K562 (cell line): ENCODE measurements around the gene TCF20. TPM values are rescaled to one million over a fixed set of nuclear protein-coding genes. Genes with fewer than 3 reads are reported as not detected.
A peak's percentile ranks its signal among the peaks of the same experiment; 100 is the strongest.

Source experiments
- ATAC-seq: fragments of 200-7000 bp; cut with Tn5 transposase; 3 replicates; pipeline ENCODE4 v1.9.1; 2020; ENCODE audit warnings: moderate library complexity
- BruUV-seq: library from RNA; stranded (reverse); fragments of 400-500 nt; replicated peaks from 2 replicates; lab custom pipeline; 2021; lab: Mats Ljungman, UMichigan
- CTCF ChIA-PET: fragments of 300-600 bp; formaldehyde crosslinking; extraction: SDS; loops from one replicate; lab custom pipeline; 2021; ENCODE audit warnings: low intra/inter-chr PET ratio; lab: Yijun Ruan, JAX
- POLR2A ChIA-PET: fragments of 300-600, 350-650 bp; sonication (Branson Sonifier 250); formaldehyde crosslinking; extraction: SDS; loops from one replicate; lab custom pipeline; 2021; ENCODE audit warnings: antibody characterized with exemption, inconsistent platforms; lab: Yijun Ruan, JAX
- DNase-seq, 4 experiments: peaks; one replicate each; pipeline versions ENCODE4 v3.0.0 to v3.0.0-alpha.2; 2011 to 2018; ENCODE audit warnings: low spot score in 3 of 4, mixed read lengths in 3 of 4; ENCODE audit errors: extremely low read depth in 1 of 4
- FAIRE-seq: peaks from 2 replicates; lab custom pipeline; 2011; peaks lifted over from hg19 to GRCh38; lab: Jason Lieb, UNC
- H2AFZ ChIP-seq: 2 replicates; pipeline ENCODE4 v1.6.0; 2011; ENCODE audit warnings: low read depth, low read length, control low read depth, inconsistent platforms
- H3K27ac ChIP-seq: fragments of 200-600 bp; 3 replicates; pipeline ENCODE4 v1.8.0; 2011; ENCODE audit warnings: low read depth, mild to moderate bottlenecking, control low read depth, inconsistent platforms, low read length, moderate library complexity, mixed read lengths; ENCODE audit errors: extremely low read depth
- H3K27me3 ChIP-seq, 2 experiments: fragments of 300-600 bp in 1 of 2; 2 replicates in 1 of 2; 3 replicates in 1 of 2; pipeline versions ENCODE4 v1.6.0 to v1.8.0; 2011; ENCODE audit warnings: inconsistent platforms in 2 of 2, low read length in 2 of 2, mild to moderate bottlenecking in 1 of 2, mixed read lengths in 1 of 2, moderate library complexity in 1 of 2; ENCODE audit not compliant: control insufficient read depth in 2 of 2, insufficient read depth in 2 of 2
- H3K36me3 ChIP-seq: fragments of 300-600 bp; 3 replicates; pipeline ENCODE4 v1.8.0; 2011; ENCODE audit warnings: mild to moderate bottlenecking, low read length, inconsistent platforms; ENCODE audit not compliant: control insufficient read depth, insufficient read depth
- H3K4me1 ChIP-seq, 2 experiments: fragments of 200-600 bp in 1 of 2; replicated peaks in 1 of 2; 2 replicates in 1 of 2; 3 replicates in 1 of 2; pipeline versions ENCODE4 v1.5.1 to v1.8.0; 2011; ENCODE audit warnings: inconsistent platforms in 2 of 2, low read length in 2 of 2, mild to moderate bottlenecking in 1 of 2, mixed read lengths in 1 of 2, moderate library complexity in 1 of 2; ENCODE audit not compliant: control insufficient read depth in 2 of 2, insufficient read depth in 2 of 2
- H3K4me2 ChIP-seq: 2 replicates; pipeline ENCODE4 v1.6.1; 2011; ENCODE audit warnings: low read length, control low read depth, inconsistent platforms, mixed read lengths; ENCODE audit not compliant: insufficient read depth
- H3K4me3 ChIP-seq: fragments of 200-600 bp; sonication (generic), shearing (Covaris generic); 2 replicates; pipeline ENCODE4 v1.5.1; 2016; ENCODE audit warnings: control low read depth, inconsistent platforms
- H3K79me2 ChIP-seq: fragments of 200-600 bp; 3 replicates; pipeline ENCODE4 v1.8.0; 2011; ENCODE audit warnings: low read length, inconsistent platforms; ENCODE audit not compliant: control insufficient read depth, insufficient read depth
- H3K9ac ChIP-seq, 2 experiments: 2 replicates each; pipeline versions ENCODE4 v1.6.0 to v1.6.1; 2011; ENCODE audit warnings: low read depth in 2 of 2, low read length in 2 of 2, control low read depth in 1 of 2, inconsistent platforms in 1 of 2, mild to moderate bottlenecking in 1 of 2, mixed read lengths in 1 of 2; ENCODE audit not compliant: insufficient read depth in 1 of 2
- H3K9me1 ChIP-seq: one replicate; pipeline ENCODE4 v1.6.0; 2011; ENCODE audit warnings: inconsistent platforms, mild to moderate bottlenecking, low read length, moderate library complexity; ENCODE audit not compliant: control insufficient read depth, insufficient read depth
- H3K9me3 ChIP-seq: replicated peaks from 2 replicates; pipeline ENCODE4 v1.5.1; 2011; ENCODE audit warnings: low read depth, low read length, inconsistent platforms; ENCODE audit not compliant: control insufficient read depth, insufficient read depth
- H4K20me1 ChIP-seq: replicated peaks from 2 replicates; pipeline ENCODE4 v1.6.1; 2011; ENCODE audit warnings: low read length, inconsistent platforms, mixed read lengths; ENCODE audit not compliant: control insufficient read depth, insufficient read depth
- C11orf30 ChIP-seq: fragments of 450-650 bp; IDR thresholded peaks from 2 replicates; pipeline ENCODE4 v1.6.1; 2016; ENCODE audit warnings: low read depth, mild to moderate bottlenecking
- CXXC5 ChIP-seq: fragments of 250-450 bp; sonication (Bioruptor Pico); IDR thresholded peaks from 2 replicates; pipeline ENCODE4 v1.8.0; 2022; ENCODE audit warnings: inconsistent platforms, mild to moderate bottlenecking, moderate library complexity
- FOXP4 ChIP-seq: sonication (generic); formaldehyde crosslinking; IDR thresholded peaks from 2 replicates; pipeline ENCODE4 v1.8.0; 2022; ENCODE audit warnings: mild to moderate bottlenecking, missing genetic modification reagents, borderline replicate concordance
- MIER1 ChIP-seq: fragments of 450-650 bp; IDR thresholded peaks from 2 replicates; pipeline ENCODE4 v1.6.1; 2016; ENCODE audit warnings: antibody characterized with exemption, mild to moderate bottlenecking, low read depth
- RBM15 ChIP-seq: fragments of 200-400 bp; formaldehyde crosslinking; IDR thresholded peaks from 2 replicates; pipeline ENCODE4 v1.6.1; 2018; ENCODE audit warnings: mild to moderate bottlenecking, low read length, moderate library complexity; ENCODE audit not compliant: insufficient read depth
- RREB1 ChIP-seq: fragments of 250-450 bp; sonication (Bioruptor Pico); IDR thresholded peaks from 2 replicates; pipeline ENCODE4 v1.4.0; 2020
- SRSF9 ChIP-seq: fragments of 200-400 bp; formaldehyde crosslinking; IDR thresholded peaks from 2 replicates; pipeline ENCODE4 v1.6.1; 2017; ENCODE audit warnings: low read depth, low read length, borderline replicate concordance
- TSHZ1 ChIP-seq: fragments of 250-450 bp; sonication (Bioruptor Pico); IDR thresholded peaks from 2 replicates; pipeline ENCODE4 v1.4.0; 2020; ENCODE audit warnings: mild to moderate bottlenecking, moderate library complexity
- ZEB2 ChIP-seq: fragments of 450-650 bp; IDR thresholded peaks from 2 replicates; pipeline ENCODE4 v1.6.1; 2016
- ZNF696 ChIP-seq: fragments of 250-450 bp; sonication (Bioruptor Pico); conservative IDR thresholded peaks from 2 replicates; pipeline ENCODE4 v1.4.0; 2020; ENCODE audit warnings: mild to moderate bottlenecking, moderate library complexity
- WGBS: fragments of 100-300 bp; shearing (Covaris generic); methylation state at CpG from one replicate; pipeline ENCODE4 v1.1.6; 2016; ENCODE audit warnings: low coverage, mixed read lengths; ENCODE audit not compliant: insufficient coverage; ENCODE audit errors: missing lambda C conversion rate; 5-methylcytosine and 5-hydroxymethylcytosine counted together
- in situ Hi-C: fragments of 300-500 bp; cut with MboI; formaldehyde crosslinking; loops from 4 replicates; pipeline ENCODE4 v1.15.0; 2018; ENCODE audit warnings: inconsistent platforms, mixed read lengths
- intact Hi-C: fragments of 100-400 bp; cut with micrococcal nuclease; formaldehyde crosslinking; loops from 2 replicates; pipeline ENCODE4 v1.14.2; 2022
- polyA plus RNA-seq, 8 experiments: library from polyadenylated mRNA; depleted of rRNA in 4 of 8; stranded (reverse) in 5 of 8; unstranded in 3 of 8; fragments of >200 nt; fragmentation: Nextera tagmentation in 2 of 8; fragmentation: Illumina TruSeq in 1 of 8; extraction: Ambion mirVana in 2 of 8; extraction: Trizol in 1 of 8; gene quantifications; 2 replicates each; pipeline versions ENCODE4 v1.2.1 to v1.2.3, GENCODE V29; 2011 to 2014; ENCODE audit warnings: inconsistent platforms in 1 of 8, missing spikeins in 1 of 8
- total RNA-seq, 7 experiments: library from RNA; depleted of rRNA in 6 of 7; stranded (reverse); fragments of >200 nt in 6 of 7; fragmentation: Illumina TruSeq in 2 of 7; extraction: Trizol in 2 of 7; gene quantifications; 2 replicates each; pipeline versions ENCODE4 v1.2.1 to v1.2.3, GENCODE V29; 2011 to 2021; ENCODE audit warnings: low replicate concordance in 1 of 7

TCF20 gene
- total and polyA plus RNA-seq, 9 of the 15 experiments (the other 6 are each of a cell fraction or from before 2014, with no cell fraction given), result 0.35 to 43.6 (median 17.5) TPM

DNA sequence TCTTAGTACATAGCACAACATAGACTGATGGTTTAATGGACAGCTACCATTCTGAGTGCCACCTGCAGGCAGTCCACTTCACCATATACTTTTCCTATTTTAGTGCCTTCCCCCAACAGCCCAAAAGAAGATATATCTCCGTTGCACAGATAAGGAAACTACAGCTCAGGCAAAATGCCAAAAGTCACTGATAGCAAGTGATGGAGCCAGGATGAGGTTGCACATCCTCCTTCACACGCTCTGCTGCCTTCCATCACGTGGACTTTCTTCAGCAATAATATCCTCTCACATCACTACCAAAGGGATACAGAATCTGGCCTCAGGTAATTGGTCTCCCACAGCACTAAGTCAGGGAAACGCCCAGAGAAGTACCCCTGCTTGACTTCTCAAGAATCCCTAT, 7.5 kb downstream of the TCF20 start:
- POLR2A ChIA-PET, result interaction anchor here (1.0 to 1.7 kb wide), 4 partner anchors 8 to 33 kb away, joined by 3 to 5 read pairs (median 4); no protein-coding TSS in a partner anchor
- in situ Hi-C loops, result no loop called here
- H3K4me2 ChIP-seq, result no peak overlapping the region; the same call in 1 of the 2 replicates
- TF ChIP-seq ZEB2, result peak; percentile 59
- no peak for TF ChIP-seq FOXP4 (CRISPR knock-in tag)
- peak; percentile 37; the same call in 1 of the 2 replicates for TF ChIP-seq C11orf30
- TF ChIP-seq RBM15, result no peak
- TF ChIP-seq ZNF696, result no peak
- no peak for TF ChIP-seq MIER1
- TF ChIP-seq RREB1, result peak; percentile 92; the same call in 1 of the 2 replicates
- TF ChIP-seq TSHZ1 (CRISPR knock-in tag), result no peak
- TF ChIP-seq CXXC5 (CRISPR knock-in tag), result peak; percentile 88
- TF ChIP-seq SRSF9, result no peak

More for the DNA sequence above, 7.5 kb downstream of the TCF20 start:
- Histone ChIP-seq H3K4me3 (no peak overlapping the region), H3K4me1 (peaks cover 0 to 16% of the 10 kb centered on the region in 2 experiments; a peak in 3 of 5 replicates), H3K36me3 (peaks cover 13% of the 10 kb centered on the region; the same call in 1 of the 3 replicates), H3K79me2 (peaks cover 96% of the 10 kb centered on the region), H3K27me3 (no peaks in the 10 kb centered on the region), H3K9me3 (no peaks in the 10 kb centered on the region), H4K20me1 (peaks cover 60% of the 10 kb centered on the region), H3K27ac (no peak overlapping the region), H3K9me1 (no peaks in the 10 kb centered on the region), H3K9ac (no peak overlapping the region), H2AFZ (no peak overlapping the region)
- CTCF ChIA-PET, result no interaction called here
- DNase-seq, result peak in 1 of 4 experiments; percentile 53
- 0% methylated on average over 4 of the region's 4 CpGs for WGBS
- intact Hi-C loops, result loop anchor here (5.0 kb wide), 1 partner anchor 76 kb away; no protein-coding TSS in a partner anchor
- no TSS peak for BruUV-seq
- FAIRE-seq, result peak; percentile 71
- peak; percentile 58 for ATAC-seq
